GM12873 (cell line): Measurements from ENCODE around the gene FCHO2.
A peak's percentile ranks its signal among the peaks of the same experiment; 100 is the strongest.

ENCODE experiments used
- TF ChIP-seq, protein P1 (sequence below): IDR thresholded peaks from 2 replicates; pipeline ENCODE4 v1.5.1; 2012; ENCODE audit warnings: low read depth, mild to moderate bottlenecking, moderate library complexity, low read length, control low read depth; ENCODE audit not compliant: insufficient read depth; ENCODE audit errors: missing control alignments

FCHO2 gene

DNA sequence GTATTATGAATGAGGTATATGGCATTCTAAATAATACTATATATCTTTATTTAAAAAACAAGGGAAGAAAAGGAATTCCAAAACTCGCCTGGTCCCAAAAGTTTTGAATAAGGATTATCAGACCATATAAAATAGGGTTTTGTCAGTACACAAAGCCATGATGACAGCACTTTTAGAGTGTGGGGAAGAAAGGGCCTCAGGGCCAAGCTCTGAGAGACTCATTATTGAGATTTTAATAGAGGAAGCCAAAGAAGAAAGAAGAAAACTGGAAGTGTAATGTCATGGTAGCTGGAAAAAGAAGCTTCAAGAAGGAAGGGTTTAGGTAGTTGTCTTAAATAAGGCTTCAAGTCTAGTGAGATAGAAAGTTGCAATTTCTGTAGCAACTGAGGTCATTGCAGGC lies 53.0 kb downstream of the FCHO2 start:
- TF ChIP-seq, protein P1, sequence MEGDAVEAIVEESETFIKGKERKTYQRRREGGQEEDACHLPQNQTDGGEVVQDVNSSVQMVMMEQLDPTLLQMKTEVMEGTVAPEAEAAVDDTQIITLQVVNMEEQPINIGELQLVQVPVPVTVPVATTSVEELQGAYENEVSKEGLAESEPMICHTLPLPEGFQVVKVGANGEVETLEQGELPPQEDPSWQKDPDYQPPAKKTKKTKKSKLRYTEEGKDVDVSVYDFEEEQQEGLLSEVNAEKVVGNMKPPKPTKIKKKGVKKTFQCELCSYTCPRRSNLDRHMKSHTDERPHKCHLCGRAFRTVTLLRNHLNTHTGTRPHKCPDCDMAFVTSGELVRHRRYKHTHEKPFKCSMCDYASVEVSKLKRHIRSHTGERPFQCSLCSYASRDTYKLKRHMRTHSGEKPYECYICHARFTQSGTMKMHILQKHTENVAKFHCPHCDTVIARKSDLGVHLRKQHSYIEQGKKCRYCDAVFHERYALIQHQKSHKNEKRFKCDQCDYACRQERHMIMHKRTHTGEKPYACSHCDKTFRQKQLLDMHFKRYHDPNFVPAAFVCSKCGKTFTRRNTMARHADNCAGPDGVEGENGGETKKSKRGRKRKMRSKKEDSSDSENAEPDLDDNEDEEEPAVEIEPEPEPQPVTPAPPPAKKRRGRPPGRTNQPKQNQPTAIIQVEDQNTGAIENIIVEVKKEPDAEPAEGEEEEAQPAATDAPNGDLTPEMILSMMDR: no peak

DNA sequence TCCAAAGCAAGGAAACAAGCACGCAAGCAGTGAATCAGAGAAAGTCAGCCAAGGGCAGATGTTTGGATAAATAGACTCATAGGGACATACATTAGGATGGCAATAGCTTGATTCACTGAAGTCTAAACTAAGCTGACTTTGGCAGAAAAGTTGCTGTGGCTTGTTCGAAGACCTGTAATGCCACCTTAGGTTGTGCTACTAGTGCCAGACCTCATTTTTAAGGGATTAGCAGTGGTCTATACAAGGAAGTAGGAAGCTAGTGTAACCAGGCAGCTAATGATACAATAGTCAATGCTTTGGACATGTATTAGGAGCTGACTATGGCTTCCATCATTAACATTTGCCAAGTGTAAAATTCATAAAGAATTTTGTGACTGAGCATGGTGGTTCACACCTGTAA lies 63.1 kb downstream of the FCHO2 start:
- TF ChIP-seq, protein P1: no peak

DNA sequence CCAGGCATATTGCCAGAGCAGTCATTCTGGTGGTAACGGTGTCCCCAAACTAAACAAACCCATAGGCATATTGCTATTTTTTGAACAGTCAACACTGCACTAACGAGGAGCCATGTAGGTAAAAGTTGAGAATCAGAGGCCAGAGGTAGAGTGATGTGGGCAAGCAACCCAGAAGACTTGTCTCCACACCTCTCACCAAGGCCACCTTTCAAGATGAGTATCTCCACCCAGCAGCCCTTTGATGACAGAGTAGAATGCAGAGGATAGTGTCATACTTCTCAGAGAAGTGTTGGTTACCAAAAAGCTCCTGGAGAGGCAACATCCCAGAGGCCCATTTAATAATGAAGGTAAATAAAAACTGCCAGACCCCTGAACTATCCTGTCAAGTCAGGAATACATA lies 63.9 kb downstream of the FCHO2 start:
- TF ChIP-seq, protein P1: no peak

DNA sequence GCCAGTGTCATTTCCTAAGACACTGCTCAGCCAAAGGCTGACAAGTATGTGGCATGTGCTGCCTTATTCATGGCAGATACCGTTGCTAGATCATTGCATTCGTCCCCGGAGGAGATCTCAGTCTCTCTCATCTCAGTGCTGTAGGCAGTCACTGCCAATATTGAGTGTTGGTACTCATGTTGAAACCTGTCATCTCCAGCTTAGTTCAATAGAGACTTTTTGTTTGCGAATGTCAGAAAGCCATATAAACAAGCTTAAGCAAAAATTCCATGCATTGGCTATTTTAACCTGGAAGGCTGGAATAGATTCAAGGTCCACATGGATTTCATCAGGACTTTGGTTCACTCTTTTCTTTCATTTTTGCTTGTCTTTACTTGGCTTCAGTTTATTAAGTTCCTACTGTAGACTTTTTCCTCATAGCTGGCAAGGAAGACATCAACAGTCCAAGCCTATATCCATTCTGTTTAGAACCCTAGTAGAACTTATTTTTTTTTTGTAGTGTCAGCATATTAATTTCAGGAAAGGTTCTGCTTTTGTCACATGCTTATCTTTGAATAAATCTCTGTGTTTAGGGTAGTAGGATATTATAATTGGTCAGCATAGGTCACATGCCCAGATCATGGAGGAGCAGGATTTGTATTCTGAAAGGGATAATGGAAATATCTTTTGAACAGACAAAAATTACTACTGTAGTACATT lies 66.8 kb downstream of the FCHO2 start:
- TF ChIP-seq, protein P1: no peak

DNA sequence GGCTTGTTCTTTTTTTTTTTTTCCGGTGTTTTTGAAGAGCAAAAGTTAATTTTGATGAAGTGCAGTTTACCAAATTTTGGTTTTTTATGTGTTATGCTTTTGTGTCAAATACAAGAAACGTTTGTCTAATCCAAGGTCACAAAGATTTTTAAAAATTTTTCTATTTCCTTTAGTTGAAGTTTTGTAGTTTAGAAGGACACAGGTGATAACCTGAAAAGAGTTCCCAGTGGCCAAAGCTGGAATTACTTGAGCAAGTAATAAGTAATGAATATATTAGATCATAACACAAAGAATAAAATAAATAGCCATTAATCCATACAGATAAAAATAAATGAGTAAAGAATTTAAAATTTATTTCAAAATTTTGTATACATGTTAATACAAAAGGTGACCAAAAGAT lies 71.5 kb downstream of the FCHO2 start:
- TF ChIP-seq, protein P1: peak; percentile 13

DNA sequence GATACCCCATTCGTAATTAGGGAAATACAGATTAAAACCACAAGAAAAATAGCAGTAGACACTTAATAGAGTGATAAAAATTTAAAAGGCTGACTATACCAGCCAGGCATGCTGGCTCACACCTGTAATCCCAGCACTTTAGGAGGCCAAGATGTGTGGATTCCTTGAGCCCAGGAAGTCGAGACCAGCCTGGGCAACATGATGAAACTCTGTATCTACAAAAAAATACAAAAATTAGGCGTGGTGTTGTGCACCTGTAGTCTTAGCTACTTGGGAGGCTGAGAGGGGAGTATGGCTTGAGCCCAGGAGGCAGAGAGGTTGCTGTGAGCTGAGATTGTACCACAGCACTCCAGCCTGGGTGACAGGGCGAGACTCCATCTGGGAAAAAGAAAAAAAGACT lies 72.0 kb downstream of the FCHO2 start:
- TF ChIP-seq, protein P1: no peak

DNA sequence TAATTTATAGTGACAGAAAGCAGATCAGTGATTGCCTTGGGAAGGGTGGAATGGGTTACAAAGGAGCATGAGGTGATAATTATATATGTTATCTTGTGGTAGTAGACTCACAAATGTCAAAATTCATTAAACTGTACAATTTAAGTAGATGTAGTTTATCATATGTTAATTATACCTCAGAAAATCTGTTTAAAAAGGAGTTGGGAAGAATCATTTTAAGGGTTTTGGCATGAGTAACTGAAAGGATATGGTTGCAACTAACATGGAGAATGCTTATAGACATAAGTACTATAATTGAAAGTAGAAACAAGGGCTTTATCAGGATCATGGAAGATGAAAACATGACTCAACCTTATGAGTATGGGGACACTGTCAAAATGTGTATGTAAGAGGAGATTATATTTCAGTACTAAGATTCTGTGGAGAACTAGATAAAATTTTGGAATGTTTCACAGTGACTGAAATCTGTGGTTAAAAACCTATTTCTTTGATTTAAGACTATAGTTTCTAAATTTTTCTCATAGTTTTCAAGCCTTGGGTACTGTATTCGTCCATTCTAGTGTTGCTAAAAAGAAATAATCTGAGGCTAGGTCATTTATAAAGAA lies 73.3 kb downstream of the FCHO2 start:
- TF ChIP-seq, protein P1: no peak
